Stimulated activated CD8-positive, alpha-beta memory T cell treated with anti-CD3 and anti-CD28 coated beads, Interleukin-4, amount 100 ng/mL, for 4 hours (primary cell): ENCODE measurements around the gene SALL1.

ENCODE experiments used
- DNase-seq, 2 donors: peaks; one replicate each; pipeline ENCODE4 v3.0.0-alpha.2; 2020; ENCODE audit warnings: low read depth in 2 of 2, low spot score in 1 of 2

The SALL1 gene

GRCh38 chr16:51113236-51114125 is 37.6 kb downstream of the SALL1 start:
- DNase-seq: no peak

- no peak for DNase-seq
Measured at GRCh38 chr16:51112323-51112722, 38.7 kb downstream of the SALL1 start.

- DNase-seq: no peak
Measured at GRCh38 chr16:51111759-51112158, 39.3 kb downstream of the SALL1 start.

- no peak for DNase-seq
Measured at GRCh38 chr16:51110700-51111157, 40.3 kb downstream of the SALL1 start.

GRCh38 chr16:51109173-51109572 is 41.9 kb downstream of the SALL1 start:
- DNase-seq: no peak

- DNase-seq: no peak
Measured at GRCh38 chr16:51107742-51108141, 43.3 kb downstream of the SALL1 start.

- DNase-seq: no peak
Measured at GRCh38 chr16:51106535-51106934, 44.5 kb downstream of the SALL1 start.

- no peak for DNase-seq
Measured at GRCh38 chr16:51103590-51103989, 47.5 kb downstream of the SALL1 start.

- no peak for DNase-seq
Measured at GRCh38 chr16:51097729-51098128, 53.3 kb downstream of the SALL1 start.

- DNase-seq: no peak
Measured at GRCh38 chr16:51095890-51096626, 55.0 kb downstream of the SALL1 start.

GRCh38 chr16:51095084-51095881 is 55.8 kb downstream of the SALL1 start:
- no peak for DNase-seq

GRCh38 chr16:51093726-51094280 is 57.3 kb downstream of the SALL1 start:
- no peak for DNase-seq
